GM12872 (cell line): Measurements from ENCODE around the gene CCNY.

Experiments used
- CTCF ChIP-seq: IDR thresholded peaks from 3 replicates; pipeline ENCODE4 v1.5.1; 2011; ENCODE audit warnings: low read depth, mild to moderate bottlenecking, low read length, moderate library complexity; ENCODE audit not compliant: insufficient read depth

The CCNY gene

GRCh38 chr10:35396560-35397434, 60.5 kb downstream of the CCNY start:
- no peak for TF ChIP-seq CTCF

- no peak for TF ChIP-seq CTCF
Measured at GRCh38 chr10:35397953-35398352, 61.6 kb downstream of the CCNY start.

- no peak for TF ChIP-seq CTCF
Measured at GRCh38 chr10:35398355-35398754, 62.0 kb downstream of the CCNY start.

GRCh38 chr10:35398908-35399307, 62.6 kb downstream of the CCNY start:
- TF ChIP-seq CTCF: no peak

GRCh38 chr10:35399414-35400009, 63.2 kb downstream of the CCNY start:
- TF ChIP-seq CTCF: no peak

GRCh38 chr10:35400595-35401268, 64.4 kb downstream of the CCNY start:
- no peak for TF ChIP-seq CTCF

- TF ChIP-seq CTCF: no peak
Measured at GRCh38 chr10:35409094-35409582, 72.8 kb downstream of the CCNY start.
